Measurements from ENCODE around the gene TMEM218.

The TMEM218 gene

GRCh38 chr11:125129316-125129993, 18.0 kb upstream of the TMEM218 start:
- DNase-seq (ENCODE audit: low read depth in 2 of 2): no peak

GRCh38 chr11:125128450-125128849, 17.0 kb upstream of the TMEM218 start:
- no peak for DNase-seq (ENCODE audit: low read depth in 2 of 2)

- no peak for DNase-seq (ENCODE audit: low read depth in 2 of 2)
These were observed 13.2 kb upstream of the TMEM218 start for GRCh38 chr11:125124618-125124992.

DNA sequence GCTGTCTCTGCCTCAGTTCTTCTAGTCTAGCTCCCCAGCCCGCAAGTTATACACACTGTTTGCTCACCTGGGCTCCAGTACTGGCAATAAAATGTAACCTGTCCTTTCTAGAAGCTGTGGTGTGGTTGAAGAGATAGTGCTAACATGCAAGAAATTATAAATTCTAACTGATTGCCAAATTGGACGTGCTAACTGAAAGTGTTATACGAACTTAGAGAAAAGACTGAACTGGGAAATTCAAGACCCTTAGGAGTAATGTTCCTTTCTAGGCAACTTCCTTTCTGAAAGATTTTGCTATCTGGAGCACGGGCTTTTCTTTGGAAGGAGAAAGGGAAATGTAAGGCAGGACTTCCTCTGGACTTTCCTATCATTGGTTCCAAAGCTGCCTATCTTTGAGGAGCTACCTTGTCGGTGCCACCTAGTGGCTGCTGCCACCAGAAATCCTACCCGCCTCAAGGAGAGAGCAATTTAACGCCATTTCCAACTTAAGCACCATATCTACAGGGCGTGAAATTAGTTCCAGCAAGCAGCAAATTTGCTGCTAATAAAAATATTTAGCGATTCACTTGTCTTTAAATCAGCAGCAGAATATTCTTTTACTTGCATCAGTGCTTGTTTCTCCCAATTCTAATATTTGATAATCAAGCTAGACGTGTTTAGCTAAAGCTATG, 12.7 kb upstream of the TMEM218 start:
- DNase-seq (ENCODE audit: low read depth in 2 of 2): no peak

DNA sequence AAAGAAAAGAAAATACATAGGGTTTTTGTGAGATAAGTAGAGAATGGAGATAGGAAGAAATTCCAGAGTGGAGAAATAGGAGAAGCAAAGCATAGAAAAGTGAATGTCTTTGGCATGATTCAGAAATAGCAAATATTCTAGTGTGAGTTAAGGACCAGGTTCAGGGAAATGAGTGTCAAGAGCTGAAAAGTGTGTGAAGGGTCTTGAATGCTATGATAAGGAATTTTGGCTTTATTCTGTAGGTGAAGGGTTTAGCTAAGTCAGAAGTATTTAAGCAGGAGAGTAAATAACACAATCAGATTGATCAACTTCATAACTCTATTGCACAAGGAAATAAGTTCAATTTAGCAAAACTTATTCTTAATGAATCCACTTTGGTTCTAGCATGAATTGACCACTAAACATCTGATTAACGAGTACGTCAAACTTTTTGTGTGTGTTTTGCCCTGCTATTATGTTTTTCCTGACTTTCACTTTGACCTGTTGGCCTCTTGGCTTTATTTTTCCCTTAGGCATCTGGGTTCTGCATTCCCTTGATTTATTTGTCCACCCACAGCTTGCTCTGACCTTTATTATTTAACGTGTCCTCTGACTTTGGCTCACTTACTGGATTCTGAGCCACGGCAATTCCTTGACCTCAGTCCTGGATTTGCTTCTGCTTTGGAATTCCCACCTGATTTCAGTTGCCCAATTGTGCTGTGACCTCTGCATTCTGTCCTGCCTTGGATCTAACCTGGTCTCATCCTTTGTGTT, 11.9 kb upstream of the TMEM218 start:
- no peak for DNase-seq (ENCODE audit: low read depth in 2 of 2)

- no peak for DNase-seq (ENCODE audit: low read depth in 2 of 2)
These were observed 6.0 kb upstream of the TMEM218 start for GRCh38 chr11:125117429-125117828.

DNA sequence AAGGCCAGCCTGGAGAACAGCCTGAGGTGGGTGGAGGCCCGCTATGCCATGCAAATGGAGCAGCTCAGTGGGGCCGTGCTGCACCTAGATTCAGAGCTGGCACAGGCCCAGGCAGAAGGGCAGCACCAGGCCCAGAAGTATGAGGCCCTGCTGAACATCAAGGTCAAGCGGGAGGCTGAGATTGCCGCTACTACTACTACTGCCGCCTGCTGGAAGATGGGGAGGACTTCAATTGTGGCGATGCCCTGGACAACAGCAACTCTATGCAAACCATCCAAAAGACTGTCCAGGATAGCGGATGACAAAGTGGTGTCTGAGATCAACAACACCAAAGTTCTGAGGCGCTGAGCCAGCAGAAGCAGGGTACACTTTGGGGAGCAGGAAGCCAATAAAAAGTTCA, 3.1 kb upstream of the TMEM218 start:
- DNase-seq (ENCODE audit: low read depth in 2 of 2): no peak

- DNase-seq (ENCODE audit: low read depth in 2 of 2): no peak
These were observed 780 bp upstream of the TMEM218 start for GRCh38 chr11:125112208-125112604.

DNA sequence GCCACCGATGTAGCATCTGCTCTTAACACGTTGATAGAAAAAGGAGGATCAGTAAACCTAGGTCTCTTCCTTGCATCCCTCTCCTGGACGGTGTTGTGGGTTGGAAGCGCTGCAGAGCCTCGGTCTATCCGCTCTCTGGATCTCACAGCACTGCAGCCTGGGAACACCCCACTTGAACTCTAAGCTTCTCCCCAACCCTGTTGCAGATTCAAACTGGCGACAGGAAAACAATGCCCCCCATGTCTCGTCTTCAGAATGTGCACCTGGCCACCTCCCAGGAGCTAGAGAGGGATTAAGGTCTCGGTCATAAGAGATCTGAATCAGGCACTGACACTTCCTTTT, 454 bp downstream of the TMEM218 start:
- no peak for DNase-seq (ENCODE audit: low read depth in 2 of 2)

GRCh38 chr11:125110506-125110905, 920 bp downstream of the TMEM218 start:
- no peak for DNase-seq (ENCODE audit: low read depth in 2 of 2)

DNA sequence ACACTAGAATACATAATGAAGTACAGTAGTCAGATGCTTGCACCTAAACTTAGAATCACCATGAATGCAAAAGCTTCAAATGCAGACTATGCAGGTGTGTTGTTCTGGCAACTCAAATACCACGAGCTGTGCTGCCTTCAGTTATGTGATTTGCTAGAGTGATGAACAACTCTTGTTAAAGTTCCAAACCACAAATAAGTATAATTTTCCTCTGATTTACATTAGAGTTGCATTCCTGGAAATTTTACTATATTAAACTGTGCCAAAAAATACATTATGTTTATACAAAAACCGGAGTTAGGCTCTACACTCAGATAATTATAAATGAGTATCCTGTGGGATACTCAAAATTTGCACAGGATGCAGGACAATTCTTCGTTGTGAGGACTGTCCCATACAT, 3.0 kb downstream of the TMEM218 start:
- no peak for DNase-seq (ENCODE audit: low read depth in 2 of 2)

DNA sequence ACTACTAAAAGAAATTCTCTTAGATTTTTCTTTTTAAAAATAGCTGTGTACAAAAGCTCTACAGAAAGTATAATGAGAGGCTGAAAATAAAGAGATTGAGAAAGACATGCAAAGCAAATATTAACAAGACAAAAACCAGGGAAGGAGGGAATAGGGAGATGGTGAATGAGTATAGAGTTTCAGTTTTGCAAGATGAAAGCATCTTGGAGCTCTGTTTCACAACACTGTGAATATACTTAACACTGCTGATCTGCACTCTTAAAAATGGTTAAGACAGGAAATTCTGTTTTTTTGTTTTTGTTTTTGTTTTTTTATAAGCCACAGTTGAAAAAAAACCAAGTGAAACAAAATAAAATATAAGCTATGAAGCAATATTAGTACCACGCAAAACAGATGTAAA, 5.5 kb downstream of the TMEM218 start:
- DNase-seq (ENCODE audit: low read depth in 2 of 2): no peak

DNA sequence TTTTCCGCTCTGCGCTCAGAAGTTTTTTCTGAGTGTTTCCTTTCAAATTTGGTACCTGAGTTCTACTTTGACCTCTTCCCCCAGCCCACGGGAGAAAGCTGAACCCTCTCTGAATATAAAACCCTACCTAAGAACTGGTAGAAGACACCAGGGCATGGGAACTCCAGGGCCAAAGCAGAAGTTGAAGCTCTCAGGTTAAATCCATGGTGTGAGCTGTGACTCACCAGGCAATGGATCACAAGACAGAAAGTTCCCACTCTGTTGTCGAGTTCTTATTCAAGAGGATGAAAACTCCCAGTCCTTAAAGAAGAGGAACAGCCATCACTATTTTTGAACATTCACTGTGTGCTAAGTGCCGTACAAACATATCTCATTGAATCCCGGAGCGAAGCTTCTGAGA, 8.9 kb downstream of the TMEM218 start:
- DNase-seq (ENCODE audit: low read depth in 2 of 2): no peak

DNA sequence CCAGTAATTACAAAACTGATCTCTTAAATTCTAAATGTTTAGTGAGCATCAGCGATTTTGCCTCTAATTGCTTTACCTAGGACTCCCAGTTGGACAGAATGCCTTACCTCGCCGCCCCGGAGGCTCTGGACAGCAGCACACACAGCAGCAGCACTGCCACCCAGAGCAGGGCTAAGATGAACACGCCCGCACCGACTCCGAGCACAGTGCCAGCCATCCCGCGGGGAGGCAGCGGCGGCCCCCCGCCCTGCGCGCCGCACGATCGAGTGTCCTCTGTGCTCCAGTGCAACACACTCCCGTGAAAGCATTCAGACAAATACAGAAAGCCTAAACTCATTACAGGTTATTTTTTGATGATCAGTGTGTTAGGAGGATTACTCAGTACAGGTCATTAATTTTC, 9.4 kb downstream of the TMEM218 start:
- no peak for DNase-seq (ENCODE audit: low read depth in 2 of 2)

DNA sequence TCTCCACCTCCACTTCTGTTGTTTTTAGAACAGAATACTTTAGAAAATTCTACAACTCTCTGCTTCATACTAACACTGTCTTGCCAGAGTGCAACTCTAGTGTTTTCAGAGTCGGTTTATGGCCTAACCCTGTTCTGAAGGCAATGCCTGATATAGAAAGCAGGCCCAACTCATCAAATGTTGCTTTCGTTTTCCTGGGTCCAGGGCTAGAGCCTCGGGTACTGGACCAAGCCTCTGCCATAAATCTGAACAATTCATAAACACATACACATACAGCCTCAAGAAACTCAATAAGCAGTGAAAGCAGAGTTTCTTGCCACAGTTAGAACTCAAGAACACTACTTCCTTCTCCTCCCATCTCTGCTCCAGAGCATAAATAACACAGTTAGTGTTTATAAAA, 9.8 kb downstream of the TMEM218 start:
- DNase-seq (ENCODE audit: low read depth in 2 of 2): no peak

GRCh38 chr11:125100136-125100535, 11.3 kb downstream of the TMEM218 start:
- DNase-seq (ENCODE audit: low read depth in 2 of 2): no peak

DNA sequence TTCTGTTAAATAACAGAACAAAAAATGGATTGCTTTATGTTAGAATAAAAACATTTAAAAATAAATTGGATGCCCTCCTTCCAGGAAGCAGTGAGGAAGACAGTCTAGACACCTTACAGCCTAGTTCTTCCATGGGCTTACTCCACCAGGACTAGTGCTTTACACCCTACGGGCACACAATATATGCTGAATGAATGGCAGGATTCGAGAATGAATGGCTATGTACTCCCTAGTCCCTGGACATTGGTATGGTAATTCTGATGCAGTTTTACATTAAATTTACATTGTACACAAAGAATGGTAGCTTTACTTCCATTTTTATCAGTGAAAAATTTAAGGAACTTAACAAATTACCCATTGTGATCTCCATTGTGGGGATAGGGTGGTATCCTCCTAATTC, 16.7 kb downstream of the TMEM218 start:
- no peak for DNase-seq (ENCODE audit: low read depth in 2 of 2)

DNA sequence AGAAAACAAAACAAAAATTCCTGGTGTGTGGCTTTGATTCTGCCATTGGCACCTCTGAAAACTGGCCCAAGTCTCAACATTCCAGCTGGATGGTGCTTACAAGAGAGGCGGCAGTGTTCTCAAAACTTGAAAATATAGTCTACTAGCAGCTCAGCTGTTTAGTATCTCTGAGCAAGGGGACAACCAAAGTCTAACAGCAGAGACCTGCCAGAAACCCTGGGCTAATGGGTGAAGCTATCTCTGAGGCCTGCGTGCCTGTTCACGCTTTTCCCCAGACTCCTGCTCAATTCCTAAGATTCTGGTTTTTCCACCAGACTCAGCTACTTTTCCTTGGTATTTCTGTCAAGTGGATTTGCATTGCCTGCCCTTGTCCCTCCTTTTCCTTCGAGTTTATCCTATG, 17.9 kb downstream of the TMEM218 start:
- DNase-seq (ENCODE audit: low read depth in 2 of 2): no peak

DNA sequence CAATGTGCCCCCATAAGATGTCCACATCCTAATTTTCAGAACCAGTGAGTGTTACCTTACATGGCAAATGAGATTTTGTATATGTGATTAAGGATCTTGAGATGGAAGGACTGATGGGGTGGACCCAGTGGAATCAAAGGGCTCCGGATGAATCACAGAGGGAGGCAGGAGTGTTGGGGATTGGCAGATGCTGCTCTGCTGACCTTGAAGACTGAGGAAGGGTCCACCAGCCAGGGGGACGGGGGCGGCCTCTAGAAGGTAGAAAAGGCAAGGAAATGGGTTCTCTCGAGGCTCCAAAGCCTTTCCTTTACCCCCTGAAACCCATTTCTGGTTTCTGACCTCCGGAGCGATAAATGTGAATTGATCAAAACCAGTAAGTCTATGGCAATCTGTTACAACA, 18.8 kb downstream of the TMEM218 start:
- no peak for DNase-seq (ENCODE audit: low read depth in 2 of 2)

- DNase-seq (ENCODE audit: low read depth in 2 of 2): no peak
These were observed 19.4 kb downstream of the TMEM218 start for GRCh38 chr11:125091877-125092664.

GRCh38 chr11:125091247-125091876, 20.1 kb downstream of the TMEM218 start:
- DNase-seq (ENCODE audit: low read depth in 2 of 2): no peak

DNA sequence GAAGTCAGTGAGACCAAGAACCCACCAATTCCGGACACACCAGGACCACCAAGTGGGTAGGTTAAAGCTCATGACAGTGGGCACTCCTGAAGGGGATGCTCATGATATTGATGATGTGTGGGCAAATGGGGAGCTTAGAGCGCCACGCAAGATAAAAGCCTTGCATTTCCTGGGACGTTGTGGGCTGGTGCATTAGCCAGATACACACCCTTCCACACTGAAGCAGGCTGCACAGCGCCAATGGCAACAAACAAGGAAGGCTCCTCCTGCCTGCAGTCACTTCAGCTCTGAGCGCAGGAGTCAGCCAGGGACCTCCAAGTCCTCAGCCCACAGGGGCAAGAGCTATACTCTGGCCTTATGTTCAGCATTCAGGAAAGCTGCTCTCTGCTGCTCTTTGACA, 20.6 kb downstream of the TMEM218 start:
- DNase-seq (ENCODE audit: low read depth in 2 of 2): no peak
